Measurements from ENCODE around the gene CATSPERE.

DNA sequence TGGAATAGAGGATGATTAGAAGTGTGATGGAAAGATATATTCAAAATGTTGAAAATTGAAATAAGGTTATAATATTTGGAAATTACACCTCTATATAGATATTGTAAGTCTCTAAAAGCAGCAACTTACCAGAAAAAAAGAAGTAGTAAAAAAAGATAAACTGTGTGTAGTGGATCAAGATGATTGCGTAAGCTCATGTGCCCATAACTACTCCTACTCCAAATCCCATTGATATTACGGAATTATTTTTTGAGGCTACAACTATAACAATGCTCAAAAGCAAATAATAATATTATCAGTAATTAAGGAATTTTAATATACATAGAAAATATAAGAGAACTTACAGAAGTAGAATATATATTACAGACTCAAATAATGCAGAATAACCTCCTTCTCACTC lies 33.6 kb downstream of the CATSPERE start:
- TF ChIP-seq CAMTA2 (CRISPR knock-in tag; conservative IDR thresholded peaks at IDR 0.05) (no peak), JUND (IDR thresholded peaks at IDR 0.05; ENCODE audit: borderline replicate concordance, low read depth, low read length) (no peak), JUND (tag; IDR thresholded peaks at IDR 0.05; ENCODE audit: borderline replicate concordance, low read depth, low read length) (no peak), EP300 (IDR thresholded peaks at IDR 0.05; ENCODE audit: low read length) (no peak), MEF2D (tag; conservative IDR thresholded peaks at IDR 0.05; ENCODE audit: low read depth) (no peak)
- TF ChIP-seq, protein P1, sequence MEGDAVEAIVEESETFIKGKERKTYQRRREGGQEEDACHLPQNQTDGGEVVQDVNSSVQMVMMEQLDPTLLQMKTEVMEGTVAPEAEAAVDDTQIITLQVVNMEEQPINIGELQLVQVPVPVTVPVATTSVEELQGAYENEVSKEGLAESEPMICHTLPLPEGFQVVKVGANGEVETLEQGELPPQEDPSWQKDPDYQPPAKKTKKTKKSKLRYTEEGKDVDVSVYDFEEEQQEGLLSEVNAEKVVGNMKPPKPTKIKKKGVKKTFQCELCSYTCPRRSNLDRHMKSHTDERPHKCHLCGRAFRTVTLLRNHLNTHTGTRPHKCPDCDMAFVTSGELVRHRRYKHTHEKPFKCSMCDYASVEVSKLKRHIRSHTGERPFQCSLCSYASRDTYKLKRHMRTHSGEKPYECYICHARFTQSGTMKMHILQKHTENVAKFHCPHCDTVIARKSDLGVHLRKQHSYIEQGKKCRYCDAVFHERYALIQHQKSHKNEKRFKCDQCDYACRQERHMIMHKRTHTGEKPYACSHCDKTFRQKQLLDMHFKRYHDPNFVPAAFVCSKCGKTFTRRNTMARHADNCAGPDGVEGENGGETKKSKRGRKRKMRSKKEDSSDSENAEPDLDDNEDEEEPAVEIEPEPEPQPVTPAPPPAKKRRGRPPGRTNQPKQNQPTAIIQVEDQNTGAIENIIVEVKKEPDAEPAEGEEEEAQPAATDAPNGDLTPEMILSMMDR (IDR thresholded peaks at IDR 0.05 in 2 of 3, conservative IDR thresholded peaks at IDR 0.05 in 1 of 3; ENCODE audit: insufficient read depth in 2 of 3, low read depth in 1 of 3, low read length in 3 of 3) = no peak
